Neuronal stem cell (in vitro differentiated cells): ENCODE measurements around the gene LSM12.

Experiments used
- DNase-seq: peaks from one replicate; pipeline ENCODE4 v3.0.0-alpha.2; 2013; ENCODE audit warnings: low spot score
- H2AFZ ChIP-seq: one replicate; pipeline ENCODE4 v1.6.1; 2013; ENCODE audit warnings: mild to moderate bottlenecking, low read length, inconsistent platforms
- H2AK5ac ChIP-seq: 2 replicates; pipeline ENCODE4 v1.6.1; 2013; ENCODE audit warnings: low read depth, mild to moderate bottlenecking, inconsistent platforms, low read length, moderate library complexity, mixed read lengths
- H2BK120ac ChIP-seq: 2 replicates; pipeline ENCODE4 v1.6.1; 2013; ENCODE audit warnings: low read depth, mild to moderate bottlenecking, inconsistent platforms, low read length, moderate library complexity, mixed read lengths
- H2BK12ac ChIP-seq: one replicate; pipeline ENCODE4 v1.6.1; 2013; ENCODE audit warnings: low read length, inconsistent platforms
- H2BK15ac ChIP-seq: 2 replicates; pipeline ENCODE4 v1.6.1; 2013; ENCODE audit warnings: mild to moderate bottlenecking, low read length, inconsistent platforms, mixed read lengths
- H2BK5ac ChIP-seq: one replicate; pipeline ENCODE4 v1.6.1; 2013; ENCODE audit warnings: inconsistent platforms, mild to moderate bottlenecking, low read length, moderate library complexity
- H3K14ac ChIP-seq: one replicate; pipeline ENCODE4 v1.6.1; 2013; ENCODE audit warnings: low read length, inconsistent platforms
- H3K18ac ChIP-seq: 2 replicates; pipeline ENCODE4 v1.6.1; 2013; ENCODE audit warnings: low read length, inconsistent platforms
- H3K23ac ChIP-seq: 2 replicates; pipeline ENCODE4 v1.6.1; 2013; ENCODE audit warnings: low read depth, mild to moderate bottlenecking, mixed read lengths, low read length, inconsistent platforms; ENCODE audit not compliant: poor library complexity
- H3K27ac ChIP-seq: replicated peaks from 3 replicates; pipeline ENCODE4 v1.5.1; 2013; ENCODE audit warnings: low read length, inconsistent platforms
- H3K27me3 ChIP-seq, 3 experiments: 2 replicates each; pipeline ENCODE4 v1.6.1; 2013; ENCODE audit warnings: low read length in 3 of 3, mild to moderate bottlenecking in 2 of 3, inconsistent platforms in 1 of 3, low read depth in 1 of 3, mixed read lengths in 1 of 3, moderate library complexity in 1 of 3; ENCODE audit not compliant: control insufficient read depth in 3 of 3, insufficient read depth in 3 of 3
- H3K36me3 ChIP-seq, 2 donors: replicated peaks in 1 of 2; 2 replicates each; pipeline ENCODE4 v1.6.1; 2013; ENCODE audit warnings: low read length in 2 of 2; ENCODE audit not compliant: control insufficient read depth in 2 of 2, insufficient read depth in 2 of 2
- H3K4ac ChIP-seq: 2 replicates; pipeline ENCODE4 v1.6.1; 2013; ENCODE audit warnings: inconsistent platforms, mild to moderate bottlenecking, low read length, moderate library complexity
- H3K4me1 ChIP-seq, 2 donors: 1 replicate in 1 of 2; 2 replicates in 1 of 2; pipeline ENCODE4 v1.6.1; 2013; ENCODE audit warnings: low read length in 2 of 2, low read depth in 1 of 2; ENCODE audit not compliant: control insufficient read depth in 2 of 2, insufficient read depth in 1 of 2
- H3K4me2 ChIP-seq: one replicate; pipeline ENCODE4 v1.6.1; 2013; ENCODE audit warnings: mild to moderate bottlenecking, low read length, inconsistent platforms; ENCODE audit not compliant: insufficient read depth, poor library complexity, severe bottlenecking
- H3K4me3 ChIP-seq, 2 donors: 2 replicates each; pipeline ENCODE4 v1.5.1; 2013; ENCODE audit warnings: low read length in 2 of 2, mild to moderate bottlenecking in 2 of 2, inconsistent platforms in 1 of 2, moderate library complexity in 1 of 2
- H3K79me1 ChIP-seq: one replicate; pipeline ENCODE4 v1.6.1; 2013; ENCODE audit warnings: low read depth, mild to moderate bottlenecking, inconsistent platforms, low read length, moderate library complexity
- H3K9ac ChIP-seq: one replicate; pipeline ENCODE4 v1.6.1; 2013; ENCODE audit warnings: mild to moderate bottlenecking, low read depth, low read length, inconsistent platforms; ENCODE audit not compliant: poor library complexity
- H3K9me3 ChIP-seq, 2 donors: replicated peaks in 1 of 2; 2 replicates each; pipeline versions ENCODE3 to v1.6.1; 2013; ENCODE audit warnings: low read length in 2 of 2, mild to moderate bottlenecking in 2 of 2, inconsistent platforms in 1 of 2, low read depth in 1 of 2, mixed read lengths in 1 of 2, moderate library complexity in 1 of 2; ENCODE audit not compliant: control insufficient read depth in 2 of 2, insufficient read depth in 1 of 2
- H4K8ac ChIP-seq: one replicate; pipeline ENCODE4 v1.6.1; 2013; ENCODE audit warnings: low read depth, mild to moderate bottlenecking, inconsistent platforms, low read length, moderate library complexity
- H4K91ac ChIP-seq: one replicate; pipeline ENCODE4 v1.6.1; 2013; ENCODE audit warnings: low read length, low read depth, mild to moderate bottlenecking, inconsistent platforms; ENCODE audit not compliant: poor library complexity
- WGBS, 2 donors: extraction: QIAGEN DNeasy Blood & Tissue Kit; methylation state at CpG; one replicate each; pipeline ENCODE4 v1.1.7; 2013; ENCODE audit warnings: missing lambda C conversion rate in 2 of 2, mixed read lengths in 1 of 2; ENCODE audit not compliant: insufficient read length in 2 of 2, insufficient replicate concordance in 1 of 2; ENCODE audit errors: extremely low coverage in 2 of 2; 5-methylcytosine and 5-hydroxymethylcytosine counted together

Gene LSM12

DNA sequence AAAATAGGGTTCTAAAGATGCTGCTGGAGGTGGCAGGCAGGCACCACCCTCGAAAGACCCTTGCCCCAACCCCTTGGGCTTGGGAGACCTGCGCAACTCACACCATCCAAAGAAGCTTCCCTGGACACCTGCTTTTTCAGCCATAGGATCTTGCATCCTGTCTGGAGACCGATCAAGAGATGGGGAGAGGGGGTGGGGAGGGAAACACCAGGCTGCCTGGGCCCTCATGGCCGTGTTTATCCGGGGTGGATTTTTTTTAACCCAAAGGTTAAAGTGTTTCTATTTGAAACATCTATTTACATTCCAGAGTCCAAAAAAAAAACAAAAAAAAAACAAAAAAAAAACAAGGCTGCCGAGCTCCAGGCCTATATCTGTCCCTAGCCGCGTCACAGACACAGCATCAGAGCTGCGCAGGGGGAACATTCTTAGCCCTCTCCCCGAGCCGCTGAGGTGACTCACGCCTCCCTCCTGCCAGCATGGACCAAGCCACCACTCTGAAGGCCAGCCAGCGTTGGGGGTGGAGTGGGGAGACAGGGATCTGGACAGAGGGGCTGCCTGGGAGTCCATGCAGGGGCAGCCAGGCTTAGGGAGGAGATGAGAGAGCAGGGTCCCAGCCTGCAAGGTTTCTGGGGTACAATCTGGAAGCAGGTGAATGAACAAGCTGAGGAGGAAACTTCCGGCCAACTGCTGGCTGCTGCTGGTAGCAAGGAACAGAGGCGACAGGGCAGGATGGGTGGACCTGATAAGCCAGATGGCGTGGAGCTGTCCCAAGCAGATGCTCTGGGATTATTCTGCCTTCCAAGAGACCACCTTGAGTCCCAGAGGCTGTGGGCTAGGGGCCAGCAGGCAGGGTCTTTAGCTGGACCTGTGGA, 42.2 kb upstream of the LSM12 start:
- no peak for DNase-seq

DNA sequence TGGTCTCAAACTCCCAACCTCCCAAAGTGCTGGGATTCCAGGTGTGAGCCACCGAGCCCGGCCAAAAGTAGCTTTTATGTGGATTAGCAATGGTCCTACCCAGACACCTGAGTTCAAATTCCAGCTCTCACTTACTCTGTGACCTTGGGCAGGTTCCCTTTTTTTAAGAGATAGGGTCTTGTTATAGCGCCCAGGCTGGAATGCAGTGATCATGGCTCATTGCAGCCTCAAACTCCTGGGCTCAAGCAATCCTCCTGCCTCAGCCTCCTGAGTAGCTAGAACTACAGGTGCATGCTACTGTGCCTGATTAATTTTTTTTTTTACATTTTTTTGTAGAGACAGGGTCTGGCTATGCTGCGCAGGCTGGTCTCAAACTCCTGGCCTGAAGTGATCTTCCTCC, 40.3 kb upstream of the LSM12 start:
- H2BK120ac ChIP-seq, result no peak overlapping the region
- H3K4ac ChIP-seq, result no peak overlapping the region
- no peak overlapping the region for H2AK5ac ChIP-seq
- no peak overlapping the region for H3K14ac ChIP-seq
- peaks cover 0 to 3% of the 10 kb centered on the region in 2 donors for H3K36me3 ChIP-seq
- H2AFZ ChIP-seq, result no peak overlapping the region
- H3K79me1 ChIP-seq, result peaks cover 5% of the 10 kb centered on the region
- H3K27me3 ChIP-seq, result no peaks in the 10 kb centered on the region
- H3K4me3 ChIP-seq, result no peak overlapping the region
- no peak overlapping the region for H3K23ac ChIP-seq
- no peak overlapping the region for H4K8ac ChIP-seq
- H2BK5ac ChIP-seq, result no peak overlapping the region
- H3K9me3 ChIP-seq, result no peaks in the 10 kb centered on the region
- no peak overlapping the region for H3K9ac ChIP-seq
- H3K18ac ChIP-seq, result no peak overlapping the region
- H4K91ac ChIP-seq, result no peak overlapping the region
- H2BK12ac ChIP-seq, result no peak overlapping the region
- no peak for DNase-seq
- H3K4me1 ChIP-seq, result peaks cover 21 to 26% of the 10 kb centered on the region in 2 donors
- no CpG with 5 or more reads among the region's 4 CpGs for WGBS, 2 donors
- no peak overlapping the region for H2BK15ac ChIP-seq
- H3K4me2 ChIP-seq, result no peak overlapping the region
- no peak overlapping the region for H3K27ac ChIP-seq

More for the DNA sequence above, 42.2 kb upstream of the LSM12 start:
- peak overlapping the region; percentile 21 for H2BK5ac ChIP-seq
- no peaks in the 10 kb centered on the region for H3K27me3 ChIP-seq
- H3K18ac ChIP-seq, result peak overlapping the region; percentile 40
- H2BK12ac ChIP-seq, result no peak overlapping the region
- peaks cover 5% of the 10 kb centered on the region for H3K79me1 ChIP-seq
- H2BK120ac ChIP-seq, result no peak overlapping the region
- no peak overlapping the region for H3K4ac ChIP-seq
- H4K91ac ChIP-seq, result no peak overlapping the region
- peak overlapping the region; percentile 33 for H3K9ac ChIP-seq
- H3K23ac ChIP-seq, result peak overlapping the region; percentile 90
- WGBS, 2 donors, result no CpG with 5 or more reads among the region's 16 CpGs
- H4K8ac ChIP-seq, result no peak overlapping the region
- H3K14ac ChIP-seq, result no peak overlapping the region
- H3K27ac ChIP-seq, result no peak overlapping the region
- no peak overlapping the region for H3K4me2 ChIP-seq
- no peak overlapping the region for H2AFZ ChIP-seq
- H3K4me1 ChIP-seq, result peaks cover 23 to 24% of the 10 kb centered on the region in 2 donors
- H3K36me3 ChIP-seq, result peaks cover 0 to 3% of the 10 kb centered on the region in 2 donors
- no peaks in the 10 kb centered on the region for H3K9me3 ChIP-seq
- no peak overlapping the region for H2AK5ac ChIP-seq
- H3K4me3 ChIP-seq, result no peak overlapping the region
- H2BK15ac ChIP-seq, result no peak overlapping the region

- H3K4ac ChIP-seq, result no peak overlapping the region
- no peak overlapping the region for H3K18ac ChIP-seq
- no peak overlapping the region for H2BK12ac ChIP-seq
- no peak for DNase-seq
- no peak overlapping the region for H2BK120ac ChIP-seq
- no peak overlapping the region for H4K91ac ChIP-seq
- no peak overlapping the region for H4K8ac ChIP-seq
- H2AFZ ChIP-seq, result no peak overlapping the region
- no peak overlapping the region for H3K27ac ChIP-seq
- H3K4me2 ChIP-seq, result no peak overlapping the region
- no peak overlapping the region for H2AK5ac ChIP-seq
- no peak overlapping the region for H3K9ac ChIP-seq
- peaks cover 0 to 3% of the 10 kb centered on the region in 2 donors for H3K36me3 ChIP-seq
- H3K23ac ChIP-seq, result no peak overlapping the region
- peaks cover 13 to 20% of the 10 kb centered on the region in 2 donors for H3K4me1 ChIP-seq
- WGBS, 2 donors, result no CpG with 5 or more reads among the region's 3 CpGs
- no peak overlapping the region for H3K14ac ChIP-seq
- H2BK5ac ChIP-seq, result no peak overlapping the region
- peaks cover 5% of the 10 kb centered on the region for H3K79me1 ChIP-seq
- H3K27me3 ChIP-seq, result no peaks in the 10 kb centered on the region
- H3K9me3 ChIP-seq, result no peaks in the 10 kb centered on the region
- H3K4me3 ChIP-seq, result no peak overlapping the region
- no peak overlapping the region for H2BK15ac ChIP-seq
These were observed 39.5 kb upstream of the LSM12 start for GRCh38 chr17:44105941-44106340.

DNA sequence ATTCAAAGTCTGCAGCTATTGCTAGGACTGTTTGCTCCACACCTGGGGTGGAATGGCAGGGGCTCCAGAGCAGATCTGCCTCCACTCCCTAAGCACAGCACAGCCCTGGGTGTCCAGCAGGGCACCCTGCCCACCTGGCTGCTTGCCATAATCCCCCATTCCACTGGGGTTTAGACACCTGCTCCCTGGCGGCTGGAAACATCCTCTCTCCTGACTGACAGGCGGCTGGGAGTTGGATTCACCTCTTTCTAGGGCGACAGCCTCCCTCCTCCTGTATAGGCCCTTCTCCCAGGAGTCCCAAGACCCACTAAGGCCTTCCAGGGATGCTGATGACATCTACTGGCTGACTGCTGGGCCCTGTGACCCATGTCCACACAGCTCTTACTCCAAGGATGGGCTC, 39.0 kb upstream of the LSM12 start:
- Histone ChIP-seq H2AFZ (no peak overlapping the region), H4K8ac (no peak overlapping the region), H3K9ac (no peak overlapping the region), H2BK5ac (no peak overlapping the region), H3K14ac (no peak overlapping the region), H3K9me3 (no peaks in the 10 kb centered on the region), H3K4ac (no peak overlapping the region), H2BK15ac (no peak overlapping the region), H3K18ac (no peak overlapping the region), H2BK120ac (no peak overlapping the region), H3K4me2 (no peak overlapping the region), H2BK12ac (no peak overlapping the region), H3K27me3 (no peaks in the 10 kb centered on the region), H3K23ac (no peak overlapping the region), H3K27ac (no peak overlapping the region), H3K4me1 (peaks cover 8 to 16% of the 10 kb centered on the region in 2 donors), H3K36me3 (peaks cover 0 to 2% of the 10 kb centered on the region in 2 donors), H3K79me1 (peaks cover 5% of the 10 kb centered on the region), H3K4me3 (no peak overlapping the region), H2AK5ac (no peak overlapping the region), H4K91ac (no peak overlapping the region)
- WGBS, 2 donors, result no CpG with 5 or more reads among the region's 3 CpGs
- no peak for DNase-seq
